GM23338 (cell line): ENCODE data around the gene METRNL. TPM values are rescaled to one million over a fixed set of nuclear protein-coding genes. Genes with fewer than 3 reads are reported as not detected.

Source experiments
- CREB1 ChIP-seq: fragments of 250-450 bp; sonication (Bioruptor Pico); IDR thresholded peaks from 2 replicates; pipeline ENCODE4 v1.5.0; 2020; ENCODE audit warnings: low read depth, mild to moderate bottlenecking, moderate library complexity
- EZH2 ChIP-seq: fragments of 200-600 bp; sonication (generic); IDR thresholded peaks from one replicate; pipeline ENCODE4 v1.8.0; 2017; ENCODE audit warnings: antibody characterized with exemption, mild to moderate bottlenecking, low read depth; ENCODE audit not compliant: unreplicated experiment
- JUNB ChIP-seq: IDR thresholded peaks from one replicate; pipeline ENCODE4 v1.6.1; 2016; ENCODE audit warnings: antibody characterized with exemption; ENCODE audit not compliant: unreplicated experiment
- NANOG ChIP-seq: IDR thresholded peaks from 2 replicates; pipeline ENCODE4 v1.6.1; 2016; ENCODE audit warnings: antibody characterized with exemption, borderline replicate concordance
- POLR2AphosphoS5 ChIP-seq: IDR thresholded peaks from 2 replicates; pipeline ENCODE4 v1.6.1; 2016; ENCODE audit warnings: antibody characterized with exemption, low read depth
- STAT1 ChIP-seq: IDR thresholded peaks from one replicate; pipeline ENCODE4 v1.6.1; 2016; ENCODE audit warnings: antibody characterized with exemption; ENCODE audit not compliant: unreplicated experiment
- ZNF331 ChIP-seq: fragments of 250-450 bp; sonication (Bioruptor Pico); IDR thresholded peaks from 2 replicates; pipeline ENCODE4 v1.5.0; 2020; ENCODE audit warnings: low read depth, mild to moderate bottlenecking, moderate library complexity
- polyA plus RNA-seq: library from polyadenylated mRNA; unstranded; fragments of >200 nt; fragmentation: Nextera tagmentation; extraction: Ambion mirVana; gene quantifications from 2 replicates; pipeline ENCODE4 v1.2.1, GENCODE V29; 2016
- total RNA-seq: library from RNA; depleted of rRNA; stranded (reverse); fragments of >200 nt; shearing (Covaris generic); gene quantifications from 2 replicates; pipeline ENCODE4 v1.2.3, GENCODE V29; 2014
- TF ChIP-seq, protein P1 (sequence below): fragments of 250-450 bp; sonication (Bioruptor Pico); IDR thresholded peaks from 2 replicates; pipeline ENCODE4 v1.5.0; 2020; ENCODE audit warnings: mild to moderate bottlenecking, moderate library complexity
- TF ChIP-seq, protein P2 (sequence below), 2 experiments: fragments of 200-600 bp in 1 of 2; sonication (generic) in 1 of 2; conservative IDR thresholded peaks; 2 replicates each; pipeline versions ENCODE4 v1.5.1 to v1.6.1; 2016 to 2017; ENCODE audit warnings: antibody characterized with exemption in 2 of 2, low read depth in 2 of 2, mild to moderate bottlenecking in 2 of 2, moderate library complexity in 1 of 2
- TF ChIP-seq, protein P3 (sequence below): IDR thresholded peaks from 2 replicates; pipeline ENCODE4 v1.6.1; 2016; ENCODE audit warnings: antibody characterized with exemption

The METRNL gene
- total and polyA plus RNA-seq, 2 experiments from 2014 or later = 12.2 to 20.2 TPM

DNA sequence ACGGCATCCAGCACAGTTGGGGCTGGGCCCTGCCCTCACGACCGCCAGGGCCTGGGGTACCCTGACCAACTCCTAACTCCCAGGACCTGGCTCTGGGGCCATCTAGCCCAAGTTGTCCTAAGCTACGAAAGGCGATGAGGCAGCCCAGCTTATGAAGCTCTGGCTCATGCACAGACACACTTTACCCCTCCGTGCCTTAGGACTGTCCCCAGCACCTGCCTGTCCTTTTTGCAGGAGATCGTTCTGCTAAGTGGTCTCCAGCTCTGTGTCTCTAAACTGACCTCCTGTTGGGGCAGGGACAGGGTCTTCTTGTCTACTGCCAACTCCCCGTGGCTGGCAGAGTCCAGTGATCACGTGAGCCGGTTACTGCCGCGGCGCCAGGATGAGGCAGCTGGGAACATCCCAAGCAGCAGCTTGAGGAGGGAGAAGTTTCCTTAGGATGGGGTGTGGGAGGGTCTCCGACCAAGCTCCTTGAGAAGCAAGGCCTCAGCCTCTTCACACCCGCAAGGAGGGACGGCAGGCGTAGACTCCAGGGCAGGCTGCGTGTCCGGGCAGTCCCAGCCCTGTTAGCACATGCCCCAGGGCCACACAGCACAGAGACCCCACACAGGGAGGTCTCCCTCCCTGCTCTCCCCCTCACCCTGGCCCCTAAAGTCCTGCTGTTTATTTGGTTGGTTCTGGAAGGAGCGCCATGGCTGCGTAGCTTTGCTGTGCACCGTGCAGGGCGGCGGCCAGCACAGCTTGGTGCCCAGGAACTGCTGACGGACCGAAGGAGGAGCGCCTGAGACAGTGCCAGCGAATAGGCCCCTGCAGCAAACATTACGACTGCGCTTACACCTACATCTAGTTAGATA lies 16.4 kb upstream of the METRNL start (continued):
- TF ChIP-seq, protein P1, sequence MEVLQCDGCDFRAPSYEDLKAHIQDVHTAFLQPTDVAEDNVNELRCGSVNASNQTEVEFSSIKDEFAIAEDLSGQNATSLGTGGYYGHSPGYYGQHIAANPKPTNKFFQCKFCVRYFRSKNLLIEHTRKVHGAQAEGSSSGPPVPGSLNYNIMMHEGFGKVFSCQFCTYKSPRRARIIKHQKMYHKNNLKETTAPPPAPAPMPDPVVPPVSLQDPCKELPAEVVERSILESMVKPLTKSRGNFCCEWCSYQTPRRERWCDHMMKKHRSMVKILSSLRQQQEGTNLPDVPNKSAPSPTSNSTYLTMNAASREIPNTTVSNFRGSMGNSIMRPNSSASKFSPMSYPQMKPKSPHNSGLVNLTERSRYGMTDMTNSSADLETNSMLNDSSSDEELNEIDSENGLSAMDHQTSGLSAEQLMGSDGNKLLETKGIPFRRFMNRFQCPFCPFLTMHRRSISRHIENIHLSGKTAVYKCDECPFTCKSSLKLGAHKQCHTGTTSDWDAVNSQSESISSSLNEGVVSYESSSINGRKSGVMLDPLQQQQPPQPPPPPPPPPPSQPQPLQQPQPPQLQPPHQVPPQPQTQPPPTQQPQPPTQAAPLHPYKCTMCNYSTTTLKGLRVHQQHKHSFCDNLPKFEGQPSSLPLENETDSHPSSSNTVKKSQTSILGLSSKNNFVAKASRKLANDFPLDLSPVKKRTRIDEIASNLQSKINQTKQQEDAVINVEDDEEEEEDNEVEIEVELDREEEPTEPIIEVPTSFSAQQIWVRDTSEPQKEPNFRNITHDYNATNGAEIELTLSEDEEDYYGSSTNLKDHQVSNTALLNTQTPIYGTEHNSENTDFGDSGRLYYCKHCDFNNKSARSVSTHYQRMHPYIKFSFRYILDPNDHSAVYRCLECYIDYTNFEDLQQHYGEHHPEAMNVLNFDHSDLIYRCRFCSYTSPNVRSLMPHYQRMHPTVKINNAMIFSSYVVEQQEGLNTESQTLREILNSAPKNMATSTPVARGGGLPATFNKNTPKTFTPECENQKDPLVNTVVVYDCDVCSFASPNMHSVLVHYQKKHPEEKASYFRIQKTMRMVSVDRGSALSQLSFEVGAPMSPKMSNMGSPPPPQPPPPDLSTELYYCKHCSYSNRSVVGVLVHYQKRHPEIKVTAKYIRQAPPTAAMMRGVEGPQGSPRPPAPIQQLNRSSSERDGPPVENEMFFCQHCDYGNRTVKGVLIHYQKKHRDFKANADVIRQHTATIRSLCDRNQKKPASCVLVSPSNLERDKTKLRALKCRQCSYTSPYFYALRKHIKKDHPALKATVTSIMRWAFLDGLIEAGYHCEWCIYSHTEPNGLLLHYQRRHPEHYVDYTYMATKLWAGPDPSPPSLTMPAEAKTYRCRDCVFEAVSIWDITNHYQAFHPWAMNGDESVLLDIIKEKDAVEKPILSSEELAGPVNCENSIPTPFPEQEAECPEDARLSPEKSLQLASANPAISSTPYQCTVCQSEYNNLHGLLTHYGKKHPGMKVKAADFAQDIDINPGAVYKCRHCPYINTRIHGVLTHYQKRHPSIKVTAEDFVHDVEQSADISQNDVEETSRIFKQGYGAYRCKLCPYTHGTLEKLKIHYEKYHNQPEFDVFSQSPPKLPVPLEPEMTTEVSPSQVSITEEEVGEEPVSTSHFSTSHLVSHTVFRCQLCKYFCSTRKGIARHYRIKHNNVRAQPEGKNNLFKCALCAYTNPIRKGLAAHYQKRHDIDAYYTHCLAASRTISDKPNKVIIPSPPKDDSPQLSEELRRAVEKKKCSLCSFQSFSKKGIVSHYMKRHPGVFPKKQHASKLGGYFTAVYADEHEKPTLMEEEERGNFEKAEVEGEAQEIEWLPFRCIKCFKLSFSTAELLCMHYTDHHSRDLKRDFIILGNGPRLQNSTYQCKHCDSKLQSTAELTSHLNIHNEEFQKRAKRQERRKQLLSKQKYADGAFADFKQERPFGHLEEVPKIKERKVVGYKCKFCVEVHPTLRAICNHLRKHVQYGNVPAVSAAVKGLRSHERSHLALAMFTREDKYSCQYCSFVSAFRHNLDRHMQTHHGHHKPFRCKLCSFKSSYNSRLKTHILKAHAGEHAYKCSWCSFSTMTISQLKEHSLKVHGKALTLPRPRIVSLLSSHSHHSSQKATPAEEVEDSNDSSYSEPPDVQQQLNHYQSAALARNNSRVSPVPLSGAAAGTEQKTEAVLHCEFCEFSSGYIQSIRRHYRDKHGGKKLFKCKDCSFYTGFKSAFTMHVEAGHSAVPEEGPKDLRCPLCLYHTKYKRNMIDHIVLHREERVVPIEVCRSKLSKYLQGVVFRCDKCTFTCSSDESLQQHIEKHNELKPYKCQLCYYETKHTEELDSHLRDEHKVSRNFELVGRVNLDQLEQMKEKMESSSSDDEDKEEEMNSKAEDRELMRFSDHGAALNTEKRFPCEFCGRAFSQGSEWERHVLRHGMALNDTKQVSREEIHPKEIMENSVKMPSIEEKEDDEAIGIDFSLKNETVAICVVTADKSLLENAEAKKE = no peak
- TF ChIP-seq POLR2AphosphoS5 (no peak), NANOG (no peak), STAT1 (no peak), EZH2 (no peak), JUNB (no peak), CREB1 (CRISPR knock-in tag) (no peak), ZNF331 (CRISPR knock-in tag) (no peak)
- TF ChIP-seq, protein P2, sequence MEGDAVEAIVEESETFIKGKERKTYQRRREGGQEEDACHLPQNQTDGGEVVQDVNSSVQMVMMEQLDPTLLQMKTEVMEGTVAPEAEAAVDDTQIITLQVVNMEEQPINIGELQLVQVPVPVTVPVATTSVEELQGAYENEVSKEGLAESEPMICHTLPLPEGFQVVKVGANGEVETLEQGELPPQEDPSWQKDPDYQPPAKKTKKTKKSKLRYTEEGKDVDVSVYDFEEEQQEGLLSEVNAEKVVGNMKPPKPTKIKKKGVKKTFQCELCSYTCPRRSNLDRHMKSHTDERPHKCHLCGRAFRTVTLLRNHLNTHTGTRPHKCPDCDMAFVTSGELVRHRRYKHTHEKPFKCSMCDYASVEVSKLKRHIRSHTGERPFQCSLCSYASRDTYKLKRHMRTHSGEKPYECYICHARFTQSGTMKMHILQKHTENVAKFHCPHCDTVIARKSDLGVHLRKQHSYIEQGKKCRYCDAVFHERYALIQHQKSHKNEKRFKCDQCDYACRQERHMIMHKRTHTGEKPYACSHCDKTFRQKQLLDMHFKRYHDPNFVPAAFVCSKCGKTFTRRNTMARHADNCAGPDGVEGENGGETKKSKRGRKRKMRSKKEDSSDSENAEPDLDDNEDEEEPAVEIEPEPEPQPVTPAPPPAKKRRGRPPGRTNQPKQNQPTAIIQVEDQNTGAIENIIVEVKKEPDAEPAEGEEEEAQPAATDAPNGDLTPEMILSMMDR (conservative IDR thresholded peaks at IDR 0.05; ENCODE audit: low read depth in 2 of 2) = no peak
- TF ChIP-seq, protein P3, sequence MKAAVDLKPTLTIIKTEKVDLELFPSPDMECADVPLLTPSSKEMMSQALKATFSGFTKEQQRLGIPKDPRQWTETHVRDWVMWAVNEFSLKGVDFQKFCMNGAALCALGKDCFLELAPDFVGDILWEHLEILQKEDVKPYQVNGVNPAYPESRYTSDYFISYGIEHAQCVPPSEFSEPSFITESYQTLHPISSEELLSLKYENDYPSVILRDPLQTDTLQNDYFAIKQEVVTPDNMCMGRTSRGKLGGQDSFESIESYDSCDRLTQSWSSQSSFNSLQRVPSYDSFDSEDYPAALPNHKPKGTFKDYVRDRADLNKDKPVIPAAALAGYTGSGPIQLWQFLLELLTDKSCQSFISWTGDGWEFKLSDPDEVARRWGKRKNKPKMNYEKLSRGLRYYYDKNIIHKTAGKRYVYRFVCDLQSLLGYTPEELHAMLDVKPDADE = no peak
